Stimulated activated CD4-positive, alpha-beta T cell treated with anti-CD3 and anti-CD28 coated beads, Interleukin-1b, Interleukin-23, amount 100 ng/mL, for 48 hours (primary cell): ENCODE measurements around the gene CD22.
"Not testable (repeated sequence)": the region's sequence is repeated elsewhere in the genome, so short reads cannot be mapped to it uniquely, and the experiment has no call there.

Experiments used
- DNase-seq: peaks from one replicate; pipeline ENCODE4 v3.0.0-alpha.2; 2020

The CD22 gene

DNA sequence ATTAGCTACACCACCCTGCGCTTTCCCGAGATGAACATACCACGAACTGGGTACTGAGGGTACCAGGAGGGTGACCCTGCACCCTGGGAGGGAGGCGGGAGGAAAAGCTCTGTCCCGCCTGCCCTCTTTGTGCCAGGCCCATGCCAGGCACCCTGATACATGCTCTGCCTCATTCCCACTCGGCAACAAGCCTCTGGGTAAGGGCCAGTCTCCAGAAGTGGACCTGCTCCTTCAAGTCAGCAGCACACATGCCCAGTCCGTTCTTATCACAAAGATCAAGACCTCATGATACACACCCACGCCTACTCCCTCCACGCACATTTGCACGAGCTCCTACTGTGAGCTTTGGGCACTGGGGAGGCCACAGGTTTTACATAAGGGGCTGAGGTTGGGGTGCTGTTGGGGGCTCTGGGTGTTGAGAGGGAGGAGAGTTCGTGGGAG is 16.7 kb downstream of the CD22 start:
- no peak for DNase-seq

DNA sequence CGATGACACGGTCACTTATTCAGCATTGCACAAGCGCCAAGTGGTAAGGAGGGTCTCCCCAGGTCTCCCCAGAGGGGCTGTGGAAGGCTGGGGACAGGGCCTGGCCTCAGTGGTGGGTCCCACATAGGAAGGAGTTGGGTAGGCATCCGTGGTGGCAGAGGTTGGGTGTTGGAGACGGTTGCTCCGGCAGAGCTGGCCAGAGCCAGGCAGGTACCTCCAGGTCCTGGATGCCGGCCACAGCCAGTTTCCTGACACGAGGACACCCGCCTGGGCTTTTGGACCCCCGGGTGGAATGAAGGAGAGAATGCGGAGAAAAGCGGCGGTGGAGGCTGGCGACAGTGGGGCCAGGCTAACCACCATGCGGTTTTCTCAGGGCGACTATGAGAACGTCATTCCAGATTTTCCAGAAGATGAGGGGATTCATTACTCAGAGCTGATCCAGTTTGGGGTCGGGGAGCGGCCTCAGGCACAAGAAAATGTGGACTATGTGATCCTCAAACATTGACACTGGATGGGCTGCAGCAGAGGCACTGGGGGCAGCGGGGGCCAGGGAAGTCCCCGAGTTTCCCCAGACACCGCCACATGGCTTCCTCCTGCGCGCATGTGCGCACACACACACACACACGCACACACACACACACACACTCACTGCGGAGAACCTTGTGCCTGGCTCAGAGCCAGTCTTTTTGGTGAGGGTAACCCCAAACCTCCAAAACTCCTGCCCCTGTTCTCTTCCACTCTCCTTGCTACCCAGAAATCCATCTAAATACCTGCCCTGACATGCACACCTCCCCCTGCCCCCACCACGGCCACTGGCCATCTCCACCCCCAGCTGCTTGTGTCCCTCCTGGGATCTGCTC is 17.4 kb downstream of the CD22 start:
- DNase-seq, result peak; percentile 81

DNA sequence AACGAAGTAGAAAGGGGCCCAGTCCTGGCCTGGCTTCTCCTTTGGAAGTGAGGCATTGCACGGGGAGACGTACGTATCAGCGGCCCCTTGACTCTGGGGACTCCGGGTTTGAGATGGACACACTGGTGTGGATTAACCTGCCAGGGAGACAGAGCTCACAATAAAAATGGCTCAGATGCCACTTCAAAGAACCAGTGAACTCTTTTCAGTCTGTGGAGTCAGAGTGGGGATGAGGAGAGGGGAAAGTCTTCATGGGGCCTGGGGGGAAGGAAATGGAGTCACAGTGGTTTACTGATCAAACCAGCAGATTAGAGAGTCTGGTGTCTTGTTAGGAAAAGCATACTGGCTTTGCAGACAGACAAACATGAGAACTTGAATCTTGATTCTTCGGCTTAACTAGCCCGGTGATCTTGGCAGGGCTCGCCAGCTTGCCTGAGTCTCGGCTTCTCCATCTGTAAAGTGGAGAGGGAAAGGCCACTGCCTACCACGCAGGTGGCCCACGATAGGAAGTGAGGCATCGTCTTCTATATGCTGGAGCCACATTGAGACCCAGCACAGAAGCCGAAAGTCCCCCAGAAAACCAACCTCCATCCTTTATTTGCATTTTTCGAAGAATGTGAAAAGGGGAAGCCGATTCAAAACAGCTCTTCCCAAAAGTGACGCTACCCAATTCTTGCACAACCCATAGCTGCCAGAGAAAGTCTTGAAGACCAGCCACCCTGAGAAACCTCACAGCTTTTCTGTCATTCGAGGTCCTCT is 18.4 kb downstream of the CD22 start, which contains the start of gene FFAR1:
FFAR1 (plus strand) TSS at position 732 of the 759 bp plus-strand sequence. CDS start 3,650 bp downstream, outside the sequence.
- DNase-seq, result peak; percentile 80

DNA sequence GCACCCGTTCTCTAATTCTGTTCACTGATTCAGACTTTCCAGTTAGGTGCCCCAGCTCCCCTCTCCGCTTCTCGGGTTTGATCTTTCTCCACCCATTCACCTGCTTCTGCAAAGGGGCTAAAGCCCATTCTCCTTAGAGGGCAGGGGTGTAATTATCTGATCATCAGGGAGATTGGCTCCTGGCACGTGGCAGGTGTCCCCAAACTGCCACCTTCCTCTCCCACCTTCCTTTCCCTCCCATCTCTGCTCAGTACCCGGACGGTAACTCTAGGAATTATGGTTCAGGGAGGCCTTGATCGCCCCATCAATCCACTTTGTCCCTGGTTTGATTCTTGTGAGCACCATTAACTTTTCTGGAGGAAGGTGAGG is 18.9 kb downstream of the CD22 start:
- DNase-seq, result no peak

DNA sequence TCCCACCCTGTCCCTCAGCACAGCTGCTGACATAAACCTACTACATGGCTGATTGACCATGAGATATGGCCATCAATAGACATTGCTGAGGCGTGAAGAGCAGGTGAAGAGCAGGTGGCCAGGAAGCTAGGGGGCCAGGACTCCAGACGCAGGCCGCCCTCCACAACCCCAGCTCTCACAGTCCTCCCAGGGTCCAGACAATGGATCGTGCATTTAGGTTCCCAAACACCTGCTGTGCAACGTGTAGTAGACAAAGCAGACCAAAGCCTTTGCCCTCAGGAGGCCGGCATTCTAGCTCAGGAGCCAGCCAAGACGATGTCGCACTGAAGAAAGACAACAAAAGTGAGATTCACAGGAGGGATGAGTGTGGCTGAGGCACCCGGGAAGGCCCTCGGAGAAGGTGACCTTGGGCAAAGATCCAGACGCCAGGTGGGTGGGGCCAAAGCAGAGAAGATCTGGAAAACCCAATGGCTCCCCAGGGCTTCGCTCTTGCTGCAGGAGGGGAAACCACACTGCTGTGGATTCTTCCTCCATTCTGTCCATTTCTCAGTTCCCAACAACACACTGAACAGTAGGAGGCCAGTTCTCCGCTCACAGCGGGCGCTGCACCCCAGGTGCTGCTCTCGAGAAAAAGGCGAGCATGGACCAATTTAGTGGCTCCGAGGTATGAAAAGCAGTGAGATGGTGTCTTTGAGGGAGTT is 20.1 kb downstream of the CD22 start:
- no peak for DNase-seq

DNA sequence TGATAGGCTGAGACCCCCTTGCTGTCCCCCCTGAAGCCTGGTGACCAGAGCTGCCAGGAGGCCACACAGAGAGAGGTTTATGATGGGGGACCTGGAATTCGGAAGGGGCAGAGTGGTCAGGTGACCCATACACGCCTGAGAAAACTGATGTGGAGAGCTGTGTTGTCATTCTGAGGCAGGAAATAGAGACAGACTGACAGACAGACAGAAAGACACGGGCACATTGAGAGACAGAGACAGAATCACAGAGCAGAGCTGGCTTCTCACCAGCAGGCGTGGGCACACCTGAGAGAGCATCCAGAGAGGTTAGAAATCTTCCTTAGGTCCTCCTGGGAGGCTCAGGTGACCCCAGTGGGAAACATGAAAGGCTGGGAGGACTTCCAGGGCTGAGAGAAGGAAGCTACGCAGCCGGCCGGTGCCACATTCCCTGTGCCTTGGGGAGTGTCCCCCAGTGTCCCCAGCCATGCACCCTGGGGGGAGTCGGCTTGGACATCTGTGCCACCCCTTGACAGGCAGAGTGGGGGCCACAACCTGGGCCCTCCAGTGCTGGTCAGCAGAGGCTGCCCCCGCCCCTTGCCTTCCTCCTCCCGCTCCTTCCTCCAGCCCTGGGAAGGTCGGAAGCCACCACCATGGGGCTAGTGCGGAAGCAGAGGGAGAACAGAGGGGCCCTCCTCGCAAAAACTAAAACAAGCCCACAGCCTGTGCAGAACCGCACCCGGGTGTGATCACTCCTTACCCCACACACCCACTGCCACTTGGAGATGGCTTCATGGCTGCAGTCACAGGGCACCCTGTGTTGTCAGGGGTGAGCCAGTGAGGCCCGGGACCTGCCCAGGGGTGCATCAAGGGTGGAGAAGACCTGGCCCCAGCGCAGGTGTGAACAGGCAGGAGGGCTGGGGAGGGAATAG is 20.9 kb downstream of the CD22 start:
- no peak for DNase-seq

DNA sequence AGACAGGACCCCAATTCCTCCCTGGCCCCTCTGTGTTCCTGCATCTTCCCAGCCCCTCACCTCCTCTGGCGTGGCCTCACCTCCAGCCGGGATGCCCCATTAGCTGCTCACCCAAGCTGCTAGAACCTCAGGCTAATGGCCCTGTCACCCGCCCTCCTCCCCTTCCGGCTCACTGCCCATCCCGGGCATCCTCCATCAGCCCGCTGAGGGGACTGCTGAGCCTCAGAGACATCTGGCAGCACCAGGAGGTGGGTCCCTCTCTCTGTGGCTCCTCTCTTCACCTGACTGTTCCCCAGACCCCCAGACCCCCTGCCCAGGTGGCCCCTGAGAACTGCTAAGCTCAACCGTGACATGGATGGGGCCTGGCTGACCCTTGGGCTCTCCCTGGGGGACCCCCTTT is 21.6 kb downstream of the CD22 start:
- DNase-seq, result no peak

DNA sequence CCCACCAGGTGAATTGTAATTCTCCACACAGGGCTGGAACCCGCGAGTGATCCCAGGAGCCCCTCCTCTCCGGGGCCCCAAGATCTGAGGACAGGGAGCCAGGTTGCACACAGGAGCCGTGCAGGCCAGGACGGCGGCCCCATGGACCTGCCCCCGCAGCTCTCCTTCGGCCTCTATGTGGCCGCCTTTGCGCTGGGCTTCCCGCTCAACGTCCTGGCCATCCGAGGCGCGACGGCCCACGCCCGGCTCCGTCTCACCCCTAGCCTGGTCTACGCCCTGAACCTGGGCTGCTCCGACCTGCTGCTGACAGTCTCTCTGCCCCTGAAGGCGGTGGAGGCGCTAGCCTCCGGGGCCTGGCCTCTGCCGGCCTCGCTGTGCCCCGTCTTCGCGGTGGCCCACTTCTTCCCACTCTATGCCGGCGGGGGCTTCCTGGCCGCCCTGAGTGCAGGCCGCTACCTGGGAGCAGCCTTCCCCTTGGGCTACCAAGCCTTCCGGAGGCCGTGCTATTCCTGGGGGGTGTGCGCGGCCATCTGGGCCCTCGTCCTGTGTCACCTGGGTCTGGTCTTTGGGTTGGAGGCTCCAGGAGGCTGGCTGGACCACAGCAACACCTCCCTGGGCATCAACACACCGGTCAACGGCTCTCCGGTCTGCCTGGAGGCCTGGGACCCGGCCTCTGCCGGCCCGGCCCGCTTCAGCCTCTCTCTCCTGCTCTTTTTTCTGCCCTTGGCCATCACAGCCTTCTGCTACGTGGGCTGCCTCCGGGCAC is 22.6 kb downstream of the CD22 start:
- no peak for DNase-seq

DNA sequence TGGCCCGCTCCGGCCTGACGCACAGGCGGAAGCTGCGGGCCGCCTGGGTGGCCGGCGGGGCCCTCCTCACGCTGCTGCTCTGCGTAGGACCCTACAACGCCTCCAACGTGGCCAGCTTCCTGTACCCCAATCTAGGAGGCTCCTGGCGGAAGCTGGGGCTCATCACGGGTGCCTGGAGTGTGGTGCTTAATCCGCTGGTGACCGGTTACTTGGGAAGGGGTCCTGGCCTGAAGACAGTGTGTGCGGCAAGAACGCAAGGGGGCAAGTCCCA is 23.1 kb downstream of the CD22 start:
- DNase-seq, result no peak

DNA sequence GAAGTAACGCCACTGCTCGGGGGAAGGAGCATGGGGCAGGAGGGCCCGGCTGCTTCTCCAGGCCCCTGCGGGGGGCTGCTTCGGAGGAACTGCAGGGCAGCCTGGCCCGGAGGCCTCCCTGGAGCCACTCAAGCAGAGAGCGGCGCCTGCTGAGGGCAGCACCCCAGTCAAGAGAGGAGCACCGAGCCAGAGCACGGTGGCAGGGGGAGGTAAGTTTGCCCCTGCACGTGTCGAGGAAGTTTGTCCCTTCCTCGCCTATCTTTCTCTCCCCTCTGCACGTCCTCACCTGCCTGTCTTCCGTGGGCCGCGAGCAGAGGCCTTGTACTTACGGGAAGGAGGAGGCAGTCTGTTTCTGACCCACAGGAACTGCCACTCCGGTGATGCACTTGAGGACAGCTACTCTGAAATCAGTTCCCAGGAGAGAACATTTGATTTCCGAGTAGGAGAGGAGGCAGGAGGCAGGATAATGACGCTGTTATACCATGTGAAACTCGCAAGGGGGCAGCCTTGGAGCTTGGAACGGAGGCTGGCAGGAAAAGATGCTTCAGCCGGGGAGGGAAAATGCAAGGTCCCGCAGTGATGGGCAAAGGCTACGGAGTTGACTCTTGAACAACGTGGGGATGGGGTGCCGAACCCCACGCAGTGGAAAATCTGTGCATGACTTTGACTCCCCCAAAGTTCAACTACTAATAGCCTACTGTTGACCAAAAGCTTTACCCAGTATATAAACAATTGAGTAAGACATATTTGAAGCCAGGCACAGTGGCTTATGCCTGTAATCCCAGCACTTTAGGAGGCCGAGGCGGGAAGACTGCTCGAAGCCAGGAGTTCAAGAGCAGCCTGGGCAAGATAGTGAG is 23.7 kb downstream of the CD22 start:
- DNase-seq, result peak; percentile 80

DNA sequence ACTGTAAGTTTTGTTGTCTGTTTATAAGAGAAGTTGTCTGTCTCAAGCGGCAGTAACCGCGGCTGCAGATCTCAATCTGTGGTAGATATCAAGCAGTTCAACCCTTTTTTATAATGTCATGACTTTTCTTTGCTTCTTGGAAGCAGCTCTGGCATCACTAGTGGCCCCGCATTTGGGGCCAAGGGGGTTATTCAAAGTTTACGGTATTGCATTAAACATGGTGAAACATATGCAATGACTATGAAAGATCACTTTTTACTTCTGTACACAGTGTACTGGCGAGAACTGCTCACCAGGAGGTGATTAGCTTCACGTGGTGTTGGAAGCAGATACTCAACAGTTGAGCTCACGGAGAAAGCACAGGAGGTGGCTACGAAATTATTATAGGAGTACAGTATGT is 24.6 kb downstream of the CD22 start:
- no peak for DNase-seq

DNA sequence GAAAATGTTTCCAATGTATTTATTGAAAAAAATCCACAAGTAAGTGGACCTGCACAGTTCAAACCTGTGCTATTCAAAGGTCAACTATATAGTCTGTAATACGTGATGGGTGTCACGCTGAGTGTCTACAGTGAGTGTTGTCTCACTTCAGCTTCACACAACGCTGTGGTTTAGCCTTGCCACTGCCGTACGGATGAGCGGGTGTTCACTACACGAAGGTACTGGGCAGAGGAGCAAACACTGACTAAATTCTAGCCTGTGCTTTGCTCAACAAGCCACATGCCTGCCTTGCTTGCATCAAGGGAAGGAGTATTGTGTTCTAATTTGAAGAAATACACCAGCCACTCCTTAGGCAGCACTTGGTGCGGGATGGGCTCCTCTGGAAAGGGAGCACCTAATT is 25.9 kb downstream of the CD22 start:
- DNase-seq, result peak; percentile 36

DNA sequence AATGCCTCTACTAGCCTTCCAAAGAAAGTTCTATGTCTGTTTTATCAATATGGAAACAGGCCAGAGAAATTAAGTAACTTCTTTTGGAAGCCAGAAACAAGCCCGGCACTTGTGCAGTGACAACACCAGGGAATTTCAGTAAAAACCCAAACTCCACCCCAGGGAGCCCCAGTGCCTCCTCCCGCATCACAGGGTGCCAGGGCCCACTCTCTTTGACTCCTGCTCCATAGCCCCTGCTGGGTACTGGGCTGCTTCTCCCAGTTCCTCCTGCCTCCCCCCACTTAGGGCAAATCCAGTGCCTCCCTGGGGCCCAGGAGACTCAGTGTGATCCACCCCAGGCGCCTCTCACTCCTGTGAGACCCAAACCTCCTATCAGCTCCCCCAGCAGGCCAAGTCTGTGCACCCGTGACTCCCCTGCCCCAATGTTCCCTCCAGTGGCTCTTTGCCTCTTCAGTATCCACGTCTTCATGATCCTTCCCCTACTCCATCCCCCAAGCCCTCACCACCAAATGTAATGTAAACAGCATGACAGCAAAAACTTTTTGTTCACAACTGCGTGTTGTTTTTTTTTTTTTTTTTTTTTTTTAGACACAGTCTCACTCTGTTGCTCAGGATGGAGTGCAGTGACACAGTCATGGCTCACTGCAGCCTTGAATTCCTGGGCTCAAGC is 26.9 kb downstream of the CD22 start:
- DNase-seq, result no peak

DNA sequence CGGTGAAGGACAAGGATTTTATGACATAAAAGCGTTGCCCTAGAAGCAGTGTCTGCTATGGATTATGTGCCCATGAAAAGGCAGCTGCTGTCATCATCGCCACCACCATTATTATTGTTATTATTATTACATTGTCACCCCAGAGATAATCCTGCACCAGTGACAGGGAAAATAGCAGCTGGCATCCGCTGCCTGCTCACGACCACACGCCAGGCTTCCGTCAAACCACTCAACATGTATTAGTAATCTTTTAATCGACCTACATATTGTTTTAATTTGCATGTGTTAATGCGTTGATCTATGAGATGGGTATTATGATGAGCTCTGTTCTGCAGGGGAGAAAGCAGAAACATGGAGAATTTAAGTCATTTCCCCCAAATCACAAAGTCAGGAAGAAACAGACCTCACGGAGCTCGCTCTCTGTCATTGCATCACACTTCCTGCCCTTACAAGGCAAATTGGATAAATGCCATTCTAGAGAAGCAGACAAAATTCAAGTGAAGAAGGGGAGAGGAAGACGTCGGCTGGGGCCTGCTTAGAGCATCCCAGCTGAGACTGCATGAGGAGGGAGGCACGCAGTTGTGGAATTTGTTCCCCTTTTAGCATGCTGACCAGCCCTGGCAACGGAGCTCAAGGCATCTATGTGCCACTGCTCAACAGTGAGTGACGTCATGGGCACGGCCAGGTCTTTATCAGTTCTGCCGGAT is 29.0 kb downstream of the CD22 start, which contains the start of gene FFAR3:
FFAR3 (plus strand) TSS at position 594 of the 707 bp plus-strand sequence. CDS start 431 bp downstream, outside the sequence.
- DNase-seq, result no peak

DNA sequence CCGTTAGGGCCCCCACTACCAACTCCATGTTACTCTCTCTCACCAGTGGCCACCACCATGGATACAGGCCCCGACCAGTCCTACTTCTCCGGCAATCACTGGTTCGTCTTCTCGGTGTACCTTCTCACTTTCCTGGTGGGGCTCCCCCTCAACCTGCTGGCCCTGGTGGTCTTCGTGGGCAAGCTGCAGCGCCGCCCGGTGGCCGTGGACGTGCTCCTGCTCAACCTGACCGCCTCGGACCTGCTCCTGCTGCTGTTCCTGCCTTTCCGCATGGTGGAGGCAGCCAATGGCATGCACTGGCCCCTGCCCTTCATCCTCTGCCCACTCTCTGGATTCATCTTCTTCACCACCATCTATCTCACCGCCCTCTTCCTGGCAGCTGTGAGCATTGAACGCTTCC is 29.8 kb downstream of the CD22 start:
- not testable (repeated sequence) for DNase-seq

DNA sequence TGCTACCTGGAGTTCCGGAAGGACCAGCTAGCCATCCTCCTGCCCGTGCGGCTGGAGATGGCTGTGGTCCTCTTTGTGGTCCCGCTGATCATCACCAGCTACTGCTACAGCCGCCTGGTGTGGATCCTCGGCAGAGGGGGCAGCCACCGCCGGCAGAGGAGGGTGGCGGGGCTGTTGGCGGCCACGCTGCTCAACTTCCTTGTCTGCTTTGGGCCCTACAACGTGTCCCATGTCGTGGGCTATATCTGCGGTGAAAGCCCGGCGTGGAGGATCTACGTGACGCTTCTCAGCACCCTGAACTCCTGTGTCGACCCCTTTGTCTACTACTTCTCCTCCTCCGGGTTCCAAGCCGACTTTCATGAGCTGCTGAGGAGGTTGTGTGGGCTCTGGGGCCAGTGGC is 30.4 kb downstream of the CD22 start:
- DNase-seq, result not testable (repeated sequence)

DNA sequence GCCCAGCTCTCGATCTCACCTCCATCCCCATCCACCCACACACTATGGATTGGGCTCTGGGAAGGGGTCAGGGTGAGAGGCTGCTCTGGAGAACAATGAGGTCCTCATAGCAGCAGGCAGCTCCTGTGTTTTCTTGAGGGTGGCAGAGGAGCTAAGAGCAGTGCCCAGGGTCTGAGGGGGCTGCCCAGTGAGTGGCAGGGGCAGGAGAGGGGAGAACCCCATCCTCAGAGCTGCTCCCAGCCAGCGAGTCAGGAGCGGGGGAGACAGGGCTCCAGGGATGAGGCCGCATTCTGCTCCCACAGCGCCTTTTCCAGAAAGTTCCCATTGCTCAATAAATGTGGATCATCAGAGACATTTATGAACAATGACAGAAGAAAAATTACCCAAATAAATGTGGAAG is 31.1 kb downstream of the CD22 start:
- not testable (repeated sequence) for DNase-seq

DNA sequence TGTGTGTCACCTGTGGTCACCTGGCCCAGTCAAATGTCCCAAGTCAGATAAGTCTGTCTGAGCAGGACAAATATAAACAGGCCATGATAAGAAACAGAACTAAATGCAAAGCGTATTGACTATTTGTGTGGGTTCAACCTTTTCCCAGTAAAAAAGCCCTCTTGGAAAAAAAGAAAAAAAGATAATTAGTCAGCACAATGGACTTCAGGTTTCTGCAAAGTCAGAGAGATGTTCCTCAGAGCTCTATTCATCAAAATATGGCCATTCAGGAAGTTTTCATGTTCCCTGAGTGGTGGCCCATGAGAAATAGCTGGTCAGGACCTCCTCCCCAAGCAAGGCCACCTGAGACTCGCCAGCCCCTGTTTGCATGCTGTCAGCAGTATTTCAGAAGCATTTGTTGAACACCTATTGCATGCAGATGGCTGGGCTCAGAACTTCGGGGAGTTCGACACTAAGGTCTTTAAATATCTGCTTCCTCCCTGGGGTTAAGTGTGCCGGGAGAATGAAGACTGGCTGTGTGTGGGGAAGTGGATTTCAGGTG is 32.0 kb downstream of the CD22 start:
- no peak for DNase-seq
